Endodermal cell (in vitro differentiated cells): ENCODE results near the gene MST1. TPM values are rescaled to one million over a fixed set of nuclear protein-coding genes. Genes with fewer than 3 reads are reported as not detected.

Experiments used
- DNase-seq: peaks from one replicate; pipeline ENCODE4 v3.0.0-alpha.2; 2017
- H3K27ac ChIP-seq: 2 replicates; pipeline ENCODE4 v1.5.1; 2013; ENCODE audit warnings: mild to moderate bottlenecking, low read depth, low read length, moderate library complexity
- H3K27me3 ChIP-seq: 2 replicates; pipeline ENCODE4 v1.6.1; 2013; ENCODE audit warnings: mild to moderate bottlenecking, low read length, moderate library complexity; ENCODE audit not compliant: insufficient read depth, control insufficient read depth, poor library complexity, severe bottlenecking
- H3K36me3 ChIP-seq: 2 replicates; pipeline ENCODE4 v1.7.0; 2013; ENCODE audit warnings: mild to moderate bottlenecking, low read length, moderate library complexity; ENCODE audit not compliant: control insufficient read depth, insufficient read depth
- H3K4me1 ChIP-seq: one replicate; pipeline ENCODE4 v1.7.0; 2013; ENCODE audit warnings: low read length; ENCODE audit not compliant: control insufficient read depth, insufficient read depth
- H3K4me3 ChIP-seq: 2 replicates; pipeline ENCODE4 v1.5.1; 2013; ENCODE audit warnings: mild to moderate bottlenecking, low read length, moderate library complexity
- H3K9ac ChIP-seq: 2 replicates; pipeline ENCODE4 v1.6.1; 2013; ENCODE audit warnings: mild to moderate bottlenecking, low read length, moderate library complexity; ENCODE audit not compliant: poor library complexity, severe bottlenecking; ENCODE audit errors: extremely low read depth
- H3K9me3 ChIP-seq: 2 replicates; pipeline ENCODE4 v1.6.1; 2013; ENCODE audit warnings: mild to moderate bottlenecking, low read length, moderate library complexity; ENCODE audit not compliant: control insufficient read depth
- H3K27ac Mint-ChIP-seq: 2 replicates; pipeline ENCODE4 v1.8.0; 2020; ENCODE audit warnings: mixed read lengths
- H3K27me3 Mint-ChIP-seq: 2 replicates; pipeline ENCODE4 v1.8.0; 2021; ENCODE audit warnings: mild to moderate bottlenecking, mixed read lengths; ENCODE audit not compliant: insufficient read depth
- H3K36me3 Mint-ChIP-seq: 2 replicates; pipeline ENCODE4 v1.8.0; 2020; ENCODE audit warnings: low read depth, mixed read lengths
- H3K4me1 Mint-ChIP-seq: 2 replicates; pipeline ENCODE4 v1.8.0; 2020; ENCODE audit warnings: mixed read lengths
- H3K4me3 Mint-ChIP-seq: 2 replicates; pipeline ENCODE4 v1.8.0; 2020; ENCODE audit warnings: mild to moderate bottlenecking, moderate library complexity, mixed read lengths
- H3K9me3 Mint-ChIP-seq: 2 replicates; pipeline ENCODE4 v1.8.0; 2020; ENCODE audit warnings: mild to moderate bottlenecking, mixed read lengths
- WGBS, 2 experiments: methylation state at CpG; one replicate each; pipeline versions ENCODE4 v1.1.5 to v1.1.7; 2013; ENCODE audit warnings: missing lambda C conversion rate in 2 of 2, mixed read lengths in 1 of 2; ENCODE audit not compliant: insufficient coverage in 1 of 2, insufficient read length in 1 of 2; 5-methylcytosine and 5-hydroxymethylcytosine counted together
- total RNA-seq, 2 donors: library from RNA; stranded (reverse); fragmentation: NEBNext Ultra II Directional in 1 of 2; extraction: Animal tissue kit (Norgen Biotek cat#: 25700) in 1 of 2; gene quantifications; 2 replicates in 1 of 2; 3 replicates in 1 of 2; pipeline ENCODE4 v1.2.1, GENCODE V29; 2021
- TF ChIP-seq, protein P1 (sequence below): fragments of 200-600 bp; sonication (generic); conservative IDR thresholded peaks from 2 replicates; pipeline ENCODE4 v1.5.0; 2021; ENCODE audit warnings: antibody characterized with exemption, mild to moderate bottlenecking

MST1 gene
- total RNA-seq, 2 donors from 2014 or later = 30.8 to 35.5 TPM

DNA sequence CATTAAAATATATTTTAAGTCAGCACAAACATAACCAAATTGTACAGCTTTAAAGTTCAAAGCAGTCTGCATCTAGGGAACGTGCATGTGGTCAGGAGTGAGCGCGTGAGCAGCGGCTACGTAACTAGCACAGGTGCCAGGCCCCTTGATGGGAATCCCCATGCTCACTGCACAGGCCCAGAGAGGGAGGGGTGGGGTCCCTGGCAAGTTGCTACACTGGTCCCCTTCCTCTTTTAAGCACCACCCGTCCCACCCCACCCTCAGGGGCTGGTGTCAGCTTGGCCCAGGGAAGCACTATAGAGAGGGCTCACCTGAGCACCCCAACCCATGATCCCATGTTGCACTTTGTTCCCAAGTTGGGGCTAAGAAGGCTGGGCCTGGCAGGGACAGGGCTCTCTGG lies 35.3 kb upstream of the MST1 start:
- 51 to 83% methylated on average over 5 to 6 of the region's 6 CpGs for WGBS, 2 experiments
- DNase-seq = peak; percentile 59
- no peaks in the 10 kb centered on the region for H3K9me3 ChIP-seq
- H3K27ac Mint-ChIP-seq = peak overlapping the region; percentile 99
- H3K9ac ChIP-seq = peak overlapping the region; percentile 98
- TF ChIP-seq, protein P1, sequence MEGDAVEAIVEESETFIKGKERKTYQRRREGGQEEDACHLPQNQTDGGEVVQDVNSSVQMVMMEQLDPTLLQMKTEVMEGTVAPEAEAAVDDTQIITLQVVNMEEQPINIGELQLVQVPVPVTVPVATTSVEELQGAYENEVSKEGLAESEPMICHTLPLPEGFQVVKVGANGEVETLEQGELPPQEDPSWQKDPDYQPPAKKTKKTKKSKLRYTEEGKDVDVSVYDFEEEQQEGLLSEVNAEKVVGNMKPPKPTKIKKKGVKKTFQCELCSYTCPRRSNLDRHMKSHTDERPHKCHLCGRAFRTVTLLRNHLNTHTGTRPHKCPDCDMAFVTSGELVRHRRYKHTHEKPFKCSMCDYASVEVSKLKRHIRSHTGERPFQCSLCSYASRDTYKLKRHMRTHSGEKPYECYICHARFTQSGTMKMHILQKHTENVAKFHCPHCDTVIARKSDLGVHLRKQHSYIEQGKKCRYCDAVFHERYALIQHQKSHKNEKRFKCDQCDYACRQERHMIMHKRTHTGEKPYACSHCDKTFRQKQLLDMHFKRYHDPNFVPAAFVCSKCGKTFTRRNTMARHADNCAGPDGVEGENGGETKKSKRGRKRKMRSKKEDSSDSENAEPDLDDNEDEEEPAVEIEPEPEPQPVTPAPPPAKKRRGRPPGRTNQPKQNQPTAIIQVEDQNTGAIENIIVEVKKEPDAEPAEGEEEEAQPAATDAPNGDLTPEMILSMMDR = no peak
- H3K36me3 Mint-ChIP-seq = peaks cover 39% of the 10 kb centered on the region
- no peaks in the 10 kb centered on the region for H3K9me3 Mint-ChIP-seq
- H3K27me3 ChIP-seq = no peaks in the 10 kb centered on the region
- peak overlapping the region; percentile 80 for H3K4me3 ChIP-seq
- peaks cover 63% of the 10 kb centered on the region for H3K36me3 ChIP-seq
- H3K4me1 ChIP-seq = peaks cover 7% of the 10 kb centered on the region
- H3K4me1 Mint-ChIP-seq = peaks cover 4% of the 10 kb centered on the region
- H3K27me3 Mint-ChIP-seq = no peaks in the 10 kb centered on the region
- H3K27ac ChIP-seq = peak overlapping the region; percentile 86
- peak overlapping the region; percentile 87 for H3K4me3 Mint-ChIP-seq

- TF ChIP-seq, protein P1 = no peak
- 1% methylated on average over 71 to 102 of the region's 102 CpGs for WGBS, 2 experiments
Measured at GRCh38 chr3:49723628-49724551, 34.6 kb upstream of the MST1 start, which contains the start of gene GMPPB. Gene GMPPB, minus strand, starts transcription at chr3:49723951. Its CDS starts 225 bp downstream, at chr3:49723726.

DNA sequence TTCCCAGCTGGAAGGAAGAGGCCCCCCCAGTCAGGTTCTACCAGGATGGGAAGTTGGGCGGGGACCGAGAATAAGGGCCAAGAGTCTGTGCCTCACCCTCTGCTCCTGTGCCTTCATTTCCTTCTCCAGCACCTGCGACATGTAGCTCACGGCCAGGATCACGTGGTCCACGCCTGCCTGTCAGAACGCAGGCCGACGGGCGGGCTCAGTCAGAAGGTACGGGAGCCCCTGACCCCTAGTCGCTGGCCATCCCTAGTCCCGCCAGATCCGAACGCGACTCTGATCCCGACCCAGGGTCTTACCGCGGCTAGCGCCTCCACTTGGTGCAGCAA lies 34.0 kb upstream of the MST1 start:
- peak; percentile 84 for DNase-seq
- peaks cover 1% of the 10 kb centered on the region for H3K27me3 Mint-ChIP-seq
- peak overlapping the region; percentile 87 for H3K4me3 Mint-ChIP-seq
- Histone ChIP-seq H3K9me3 (no peaks in the 10 kb centered on the region), H3K4me3 (peak overlapping the region; percentile 97), H3K4me1 (peaks cover 7% of the 10 kb centered on the region), H3K27ac (peak overlapping the region; percentile 92), H3K36me3 (peaks cover 55% of the 10 kb centered on the region), H3K9ac (peak overlapping the region; percentile 98), H3K27me3 (no peaks in the 10 kb centered on the region)
- H3K4me1 Mint-ChIP-seq = peaks cover 10% of the 10 kb centered on the region
- WGBS, 2 experiments = 0 to 4% methylated on average over 17 to 20 of the region's 20 CpGs
- peaks cover 34% of the 10 kb centered on the region for H3K36me3 Mint-ChIP-seq
- no peaks in the 10 kb centered on the region for H3K9me3 Mint-ChIP-seq
- H3K27ac Mint-ChIP-seq = peak overlapping the region; percentile 97
- TF ChIP-seq, protein P1 = no peak

More at GRCh38 chr3:49723628-49724551, 34.6 kb upstream of the MST1 start, which contains the start of gene GMPPB:
- peaks cover 39% of the 10 kb centered on the region for H3K36me3 Mint-ChIP-seq
- peaks cover 61% of the 10 kb centered on the region for H3K36me3 ChIP-seq
- H3K4me3 Mint-ChIP-seq = peak within 1 kb of the TSS; percentile 87
- peaks cover 7% of the 10 kb centered on the region for H3K4me1 ChIP-seq
- peak; percentile 98 for DNase-seq
- H3K27me3 ChIP-seq = no peaks in the 10 kb centered on the region
- H3K4me3 ChIP-seq = peak within 1 kb of the TSS; percentile 97
- no peaks in the 10 kb centered on the region for H3K27me3 Mint-ChIP-seq
- H3K9me3 ChIP-seq = no peaks in the 10 kb centered on the region
- peak within 1 kb of the TSS; percentile 92 for H3K27ac ChIP-seq
- no peaks in the 10 kb centered on the region for H3K9me3 Mint-ChIP-seq
- H3K4me1 Mint-ChIP-seq = peaks cover 5% of the 10 kb centered on the region
- peak within 1 kb of the TSS; percentile 98 for H3K9ac ChIP-seq
- H3K27ac Mint-ChIP-seq = peak within 1 kb of the TSS; percentile 99
